H1 (cell line): ENCODE measurements around the gene XPO6. TPM values are rescaled to one million over a fixed set of nuclear protein-coding genes. Genes with fewer than 3 reads are reported as not detected.

Source experiments
- CTCF ChIA-PET: fragments of 300-600 bp; sonication (Branson Sonifier 250); formaldehyde crosslinking; loops from one replicate; lab custom pipeline; 2021; ENCODE audit not compliant: partially characterized antibody; lab: Charles Lee
- POLR2A ChIA-PET: fragments of 300-600 bp; sonication (Branson Sonifier 250); formaldehyde crosslinking; loops from one replicate; lab custom pipeline; 2021; ENCODE audit warnings: inconsistent platforms; ENCODE audit not compliant: partially characterized antibody; lab: Charles Lee
- DNase-seq, 2 experiments: peaks; one replicate each; pipeline versions ENCODE4 v3.0.0 to v3.0.0-alpha.2; 2010 to 2022; ENCODE audit warnings: low spot score in 2 of 2, low read depth in 1 of 2, mixed read lengths in 1 of 2
- FAIRE-seq: peaks from 2 replicates; lab custom pipeline; 2011; peaks lifted over from hg19 to GRCh38; lab: Jason Lieb, UNC
- H2AFZ ChIP-seq: 2 replicates; pipeline ENCODE4 v1.8.1; 2012; ENCODE audit warnings: low read length, inconsistent platforms
- H2AK5ac ChIP-seq: 2 replicates; pipeline ENCODE4 v1.6.1; 2013; ENCODE audit warnings: low read depth, low read length
- H2BK120ac ChIP-seq: replicated peaks from 2 replicates; pipeline ENCODE3; 2013; ENCODE audit warnings: low read depth, low read length, inconsistent platforms
- H2BK12ac ChIP-seq: 2 replicates; pipeline ENCODE4 v1.6.1; 2013; ENCODE audit warnings: low read depth, low read length
- H2BK15ac ChIP-seq: 2 replicates; pipeline ENCODE4 v1.6.1; 2013; ENCODE audit warnings: low read length
- H2BK20ac ChIP-seq: 2 replicates; pipeline ENCODE4 v1.6.1; 2013; ENCODE audit warnings: low read length
- H2BK5ac ChIP-seq: 2 replicates; pipeline ENCODE4 v1.6.1; 2013; ENCODE audit warnings: low read depth, low read length
- H3K14ac ChIP-seq: 2 replicates; pipeline ENCODE4 v1.6.1; 2013; ENCODE audit warnings: inconsistent platforms; ENCODE audit not compliant: insufficient read length
- H3K18ac ChIP-seq: 2 replicates; pipeline ENCODE4 v1.6.1; 2013; ENCODE audit warnings: low read length; ENCODE audit errors: extremely low read depth
- H3K23ac ChIP-seq: 2 replicates; pipeline ENCODE4 v1.6.1; 2013; ENCODE audit warnings: inconsistent platforms; ENCODE audit not compliant: insufficient read length
- H3K23me2 ChIP-seq: 2 replicates; pipeline ENCODE4 v1.6.1; 2013; ENCODE audit warnings: low read depth, low read length
- H3K27ac ChIP-seq: 2 replicates; pipeline ENCODE4 v1.6.1; 2011; ENCODE audit warnings: low read depth, low read length, inconsistent platforms
- H3K27me3 ChIP-seq, 4 experiments: replicated peaks in 1 of 4; 1 replicate in 1 of 4; 2 replicates in 3 of 4; pipeline versions ENCODE4 v1.6.1 to v1.8.1; 2011 to 2013; ENCODE audit warnings: low read length in 3 of 4, mild to moderate bottlenecking in 3 of 4, inconsistent platforms in 2 of 4, mixed read lengths in 2 of 4, moderate library complexity in 1 of 4; ENCODE audit not compliant: control insufficient read depth in 3 of 4, insufficient read depth in 3 of 4; ENCODE audit errors: extremely low read depth in 1 of 4
- H3K36me3 ChIP-seq, 4 experiments: 2 replicates each; pipeline versions ENCODE4 v1.6.1 to v1.8.1; 2011 to 2013; ENCODE audit warnings: mild to moderate bottlenecking in 4 of 4, low read length in 3 of 4, moderate library complexity in 2 of 4, control low read depth in 1 of 4, inconsistent platforms in 1 of 4; ENCODE audit not compliant: insufficient read depth in 4 of 4, control insufficient read depth in 2 of 4
- H3K4ac ChIP-seq: replicated peaks from 2 replicates; pipeline ENCODE3; 2013; ENCODE audit warnings: low read length, low read depth, mixed read lengths, inconsistent platforms; ENCODE audit not compliant: insufficient read length
- H3K4me1 ChIP-seq, 4 experiments: replicated peaks in 1 of 4; 1 replicate in 1 of 4; 2 replicates in 3 of 4; pipeline versions ENCODE4 v1.6.1 to v1.8.1; 2011 to 2013; ENCODE audit warnings: low read length in 3 of 4, inconsistent platforms in 2 of 4, mixed read lengths in 1 of 4; ENCODE audit not compliant: insufficient read depth in 4 of 4, control insufficient read depth in 3 of 4
- H3K4me2 ChIP-seq, 2 experiments: 2 replicates each; pipeline versions ENCODE4 v1.6.1 to v1.8.1; 2011 to 2013; ENCODE audit warnings: low read depth in 2 of 2, low read length in 2 of 2, control low read depth in 1 of 2, inconsistent platforms in 1 of 2, mild to moderate bottlenecking in 1 of 2; ENCODE audit not compliant: insufficient read depth in 1 of 2
- H3K4me3 ChIP-seq, 4 experiments: fragments of 200-600, 300-600 bp in 1 of 4; sonication (generic), shearing (Covaris generic), sonication (Bioruptor Twin) in 1 of 4; 2 replicates each; pipeline versions ENCODE4 v1.5.1 to v1.8.1; 2011 to 2016; ENCODE audit warnings: low read length in 4 of 4, low read depth in 3 of 4, control low read depth in 2 of 4, inconsistent platforms in 2 of 4, mild to moderate bottlenecking in 2 of 4, mixed read lengths in 1 of 4, moderate library complexity in 1 of 4; ENCODE audit not compliant: insufficient read depth in 2 of 4; ENCODE audit errors: extremely low read depth in 1 of 4
- H3K56ac ChIP-seq: replicated peaks from 2 replicates; pipeline ENCODE3; 2013; ENCODE audit warnings: low read depth, mild to moderate bottlenecking, mixed read lengths, low read length, inconsistent platforms; ENCODE audit not compliant: insufficient read length
- H3K79me1 ChIP-seq: 2 replicates; pipeline ENCODE4 v1.6.1; 2013; ENCODE audit warnings: low read depth, low read length, control low read depth
- H3K79me2 ChIP-seq, 2 experiments: 2 replicates each; pipeline versions ENCODE4 v1.6.1 to v1.8.1; 2012 to 2013; ENCODE audit warnings: low read length in 2 of 2, mild to moderate bottlenecking in 2 of 2, inconsistent platforms in 1 of 2; ENCODE audit not compliant: insufficient read depth in 2 of 2, control insufficient read depth in 1 of 2
- H3K9ac ChIP-seq, 4 experiments: replicated peaks in 1 of 4; 1 replicate in 1 of 4; 2 replicates in 3 of 4; pipeline versions ENCODE4 v1.6.1 to v1.8.1; 2011 to 2013; ENCODE audit warnings: low read depth in 3 of 4, low read length in 3 of 4, control low read depth in 2 of 4, mild to moderate bottlenecking in 2 of 4, moderate library complexity in 2 of 4, inconsistent platforms in 1 of 4; ENCODE audit errors: extremely low read depth in 1 of 4
- H3K9me3 ChIP-seq, 2 experiments: 2 replicates each; pipeline versions ENCODE4 v1.6.1 to v1.8.1; 2012 to 2013; ENCODE audit warnings: mild to moderate bottlenecking in 2 of 2, moderate library complexity in 2 of 2, control low read depth in 1 of 2, inconsistent platforms in 1 of 2, low read depth in 1 of 2, low read length in 1 of 2, mixed read lengths in 1 of 2; ENCODE audit not compliant: insufficient read depth in 2 of 2
- H4K20me1 ChIP-seq, 2 experiments: replicated peaks in 1 of 2; 2 replicates each; pipeline versions ENCODE3 to v1.8.1; 2011 to 2013; ENCODE audit warnings: inconsistent platforms in 2 of 2, low read length in 2 of 2, mild to moderate bottlenecking in 1 of 2; ENCODE audit not compliant: insufficient read depth in 2 of 2, control insufficient read depth in 1 of 2
- H4K5ac ChIP-seq: 2 replicates; pipeline ENCODE4 v1.6.1; 2013; ENCODE audit warnings: low read length, low read depth, mixed read lengths, inconsistent platforms; ENCODE audit not compliant: insufficient read length
- H4K8ac ChIP-seq: 2 replicates; pipeline ENCODE4 v1.8.0; 2013; ENCODE audit warnings: mild to moderate bottlenecking, moderate library complexity, low read length, inconsistent platforms; ENCODE audit not compliant: insufficient read depth; ENCODE audit errors: extremely low read depth
- H4K91ac ChIP-seq: replicated peaks from 2 replicates; pipeline ENCODE3; 2013; ENCODE audit warnings: low read length, mixed read lengths, inconsistent platforms; ENCODE audit not compliant: insufficient read length
- CREB1 ChIP-seq: IDR thresholded peaks from 2 replicates; pipeline ENCODE4 v1.6.1; 2012; ENCODE audit warnings: inconsistent platforms
- EP300 ChIP-seq, 2 experiments: IDR thresholded peaks; 1 replicate in 1 of 2; 2 replicates in 1 of 2; pipeline ENCODE4 v1.6.1; 2011 to 2012; ENCODE audit warnings: low read depth in 2 of 2, low read length in 2 of 2, mild to moderate bottlenecking in 2 of 2, borderline replicate concordance in 1 of 2, inconsistent platforms in 1 of 2, moderate library complexity in 1 of 2
- TAF7 ChIP-seq: optimal IDR thresholded peaks from 2 replicates; pipeline ENCODE3; 2011; ENCODE audit warnings: low read depth, mild to moderate bottlenecking, inconsistent platforms, low read length, moderate library complexity, borderline replicate concordance
- ZNF274 ChIP-seq: IDR thresholded peaks from 2 replicates; pipeline ENCODE4 v1.7.0; 2012; ENCODE audit warnings: low read length, borderline replicate concordance; ENCODE audit errors: extremely low read depth
- WGBS, 2 experiments: shearing (Covaris generic) in 1 of 2; methylation state at CpG; one replicate each; pipeline versions ENCODE4 v1.1.6 to v1.1.7; 2013 to 2015; ENCODE audit warnings: low lambda C conversion rate in 2 of 2, mixed read lengths in 2 of 2, inconsistent platforms in 1 of 2, low coverage in 1 of 2, missing lambda C conversion rate in 1 of 2; ENCODE audit not compliant: insufficient replicate concordance in 2 of 2, insufficient coverage in 1 of 2, insufficient read length in 1 of 2; ENCODE audit errors: extremely low coverage in 1 of 2, missing lambda C conversion rate in 1 of 2; 5-methylcytosine and 5-hydroxymethylcytosine counted together
- polyA plus RNA-seq, 7 experiments: library from polyadenylated mRNA; depleted of rRNA in 3 of 7; stranded (reverse) in 5 of 7; unstranded in 2 of 7; fragments of >200 nt in 5 of 7; fragments of 200-250 nt in 2 of 7; gene quantifications; 1 replicate in 5 of 7; 2 replicates in 1 of 7; 4 replicates in 1 of 7; pipeline versions ENCODE4 v1.2.1 to v1.2.3, GENCODE V29; 2011 to 2013; ENCODE audit warnings: missing spikeins in 2 of 7, mixed read lengths in 2 of 7
- total RNA-seq: library from RNA; stranded (reverse); fragmentation: NEBNext Ultra II Directional; extraction: Animal tissue kit (Norgen Biotek cat#: 25700); gene quantifications from 2 replicates; pipeline ENCODE4 v1.2.1, GENCODE V29; 2021

XPO6 gene
- total and polyA plus RNA-seq, 2 of the 8 experiments (the other 6 are each of a cell fraction or from before 2014, with no cell fraction given) = 152 to 254 TPM

- H3K79me1 ChIP-seq = peaks cover 34% of the 10 kb centered on the region
- no peak overlapping the region for H2AK5ac ChIP-seq
- H2BK120ac ChIP-seq = no peak overlapping the region
- H3K36me3 ChIP-seq = peaks cover 4 to 51% (median 26%) of the 10 kb centered on the region in 4 experiments; a peak in 7 of 8 replicates
- H3K56ac ChIP-seq = no peak overlapping the region
- H3K18ac ChIP-seq = no peak overlapping the region
- H3K23ac ChIP-seq = no peak overlapping the region
- ChIA-PET POLR2A (no interaction called here), CTCF (no interaction called here)
- H3K4me2 ChIP-seq = no peak overlapping the region
- TF ChIP-seq TAF7 (no peak), CREB1 (no peak), ZNF274 (no peak), EP300 (IDR thresholded peaks at IDR 0.05; ENCODE audit: borderline replicate concordance in 1 of 2, low read depth in 2 of 2, low read length in 2 of 2) (no peak)
- no peak overlapping the region for H2BK20ac ChIP-seq
- DNase-seq = no peak
- 93% methylated on average over 3 of the region's 4 CpGs; no CpG with 5 or more reads in 1 of the 2 experiments for WGBS, 2 experiments
- H2BK12ac ChIP-seq = no peak overlapping the region
- H3K9me3 ChIP-seq = no peaks in the 10 kb centered on the region
- no peak overlapping the region for H2BK5ac ChIP-seq
- no peak overlapping the region for H3K27ac ChIP-seq
- H4K91ac ChIP-seq = no peak overlapping the region
- H3K27me3 ChIP-seq = no peaks in the 10 kb centered on the region
- no peak for FAIRE-seq
- peaks cover 36 to 95% of the 10 kb centered on the region in 2 experiments for H3K79me2 ChIP-seq
- H3K4ac ChIP-seq = no peak overlapping the region
- no peak overlapping the region for H2AFZ ChIP-seq
- H3K14ac ChIP-seq = no peak overlapping the region
- no peak overlapping the region for H4K5ac ChIP-seq
- H3K4me1 ChIP-seq = peaks cover 0 to 10% (median 5%) of the 10 kb centered on the region in 4 experiments; a peak in 5 of 7 replicates
- no peak overlapping the region for H3K4me3 ChIP-seq
- peaks cover 19 to 31% of the 10 kb centered on the region in 2 experiments for H4K20me1 ChIP-seq
- no peak overlapping the region for H2BK15ac ChIP-seq
- H3K23me2 ChIP-seq = peaks cover 7% of the 10 kb centered on the region
- H3K9ac ChIP-seq = no peak overlapping the region
- no peak overlapping the region for H4K8ac ChIP-seq
Observed at GRCh38 chr16:28205974-28206373, 5.8 kb downstream of the XPO6 start.
